HK-2 (cell line): ENCODE results near the gene RNF125.

ENCODE experiments used
- DNase-seq: peaks from one replicate; pipeline ENCODE4 v3.0.0-alpha.2; 2018; ENCODE audit not compliant: unreplicated experiment

The RNF125 gene

GRCh38 chr18:32091325-32091723, 72.7 kb downstream of the RNF125 start:
- no peak for DNase-seq

DNA sequence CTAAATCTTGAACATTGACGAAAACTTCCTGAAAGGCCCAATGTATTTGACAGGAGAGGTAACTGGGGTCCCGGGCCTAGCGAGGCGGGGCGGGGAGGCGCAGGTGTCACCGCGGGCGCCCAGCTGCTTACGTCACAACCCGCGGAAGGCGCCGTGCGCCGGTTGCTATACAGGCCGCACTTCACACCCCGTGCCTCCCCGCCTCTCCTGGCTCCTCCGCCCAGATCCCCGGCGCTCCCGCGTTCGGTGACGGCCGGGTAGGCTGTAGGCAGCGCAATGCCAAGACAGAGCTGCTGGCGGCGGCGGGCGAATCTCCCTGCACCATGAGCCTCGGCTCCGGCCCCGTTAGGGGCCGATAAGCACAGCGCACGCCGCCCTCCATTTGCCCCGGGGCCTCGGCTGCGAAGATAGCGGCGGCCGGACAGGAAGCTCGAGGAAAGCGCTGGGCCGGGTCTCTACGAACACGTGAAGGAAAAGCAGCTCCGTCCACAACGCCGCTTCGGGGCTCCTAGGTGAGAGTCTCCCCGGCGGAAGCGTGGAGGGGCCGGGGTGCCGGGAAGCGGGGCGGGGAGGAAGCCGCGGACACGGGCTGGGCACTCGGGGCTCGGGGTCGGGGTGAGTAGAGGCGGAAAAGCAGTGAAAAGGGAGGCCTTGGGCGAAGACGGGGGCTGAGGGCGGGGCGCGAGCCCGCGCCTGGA, 73.2 kb downstream of the RNF125 start, which contains the start of gene RNF138:
Gene RNF138 (plus strand): TSS at position 151 of the 698 bp plus-strand sequence. CDS start 903 bp downstream, outside the sequence.
- peak; percentile 74 for DNase-seq

- peak; percentile 95 for DNase-seq
Observed at GRCh38 chr18:32092422-32093101, 73.9 kb downstream of the RNF125 start.

- DNase-seq = peak; percentile 37
Observed at GRCh38 chr18:32093102-32093511, 74.5 kb downstream of the RNF125 start.

DNA sequence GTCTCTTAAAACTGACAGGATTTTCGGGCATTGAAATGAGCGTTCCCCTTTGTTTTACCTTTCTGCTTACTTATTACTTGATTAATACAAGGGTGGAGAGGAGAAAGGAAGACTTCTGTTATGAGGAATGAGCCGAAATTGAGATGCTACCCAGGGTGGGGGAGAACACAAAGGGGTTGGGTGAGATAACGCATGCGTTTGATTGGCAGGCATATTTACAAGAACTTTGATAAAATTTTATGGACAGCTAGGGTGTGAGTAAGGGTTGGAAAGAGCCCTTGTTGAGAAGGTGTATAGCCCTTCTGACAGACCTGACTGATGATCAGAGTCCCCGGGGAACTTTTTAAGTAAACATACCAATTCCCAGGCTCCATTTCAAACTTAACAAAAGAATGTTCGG, 74.9 kb downstream of the RNF125 start:
- DNase-seq = no peak

DNA sequence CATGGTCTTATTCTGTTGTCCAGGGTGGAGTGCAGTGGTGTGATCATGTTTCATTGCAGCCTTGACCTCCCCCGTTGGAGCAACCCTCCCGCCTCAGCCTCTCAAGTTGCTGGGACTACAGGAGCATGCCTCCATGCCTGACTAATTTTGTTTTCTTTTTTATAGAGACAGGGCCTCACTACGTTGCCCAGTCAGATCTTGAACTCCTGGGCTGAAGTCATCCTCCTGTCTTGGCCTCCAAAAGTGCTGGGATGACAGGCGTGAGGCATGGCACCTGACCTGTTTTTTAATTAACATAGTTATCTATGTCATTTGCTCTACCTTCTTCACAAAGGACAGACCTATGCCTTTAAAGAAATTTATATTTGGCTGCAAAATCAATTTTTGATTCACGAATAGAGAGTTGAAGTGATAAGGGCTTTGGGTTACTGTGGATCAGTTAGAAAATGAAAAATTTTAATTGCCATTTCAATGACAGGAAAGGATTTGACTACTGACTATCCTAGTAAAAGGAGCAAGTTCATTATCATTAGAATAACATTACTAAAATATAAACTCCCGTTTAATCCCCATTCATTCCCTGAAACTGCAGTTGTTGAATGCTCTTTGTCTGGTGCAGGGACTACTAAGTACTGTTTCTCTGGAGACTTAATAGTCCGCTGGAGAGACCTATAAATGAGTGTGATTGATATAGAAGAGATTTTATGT, 76.7 kb downstream of the RNF125 start:
- no peak for DNase-seq

- DNase-seq = no peak
Observed at GRCh38 chr18:32095900-32096229, 77.2 kb downstream of the RNF125 start.

DNA sequence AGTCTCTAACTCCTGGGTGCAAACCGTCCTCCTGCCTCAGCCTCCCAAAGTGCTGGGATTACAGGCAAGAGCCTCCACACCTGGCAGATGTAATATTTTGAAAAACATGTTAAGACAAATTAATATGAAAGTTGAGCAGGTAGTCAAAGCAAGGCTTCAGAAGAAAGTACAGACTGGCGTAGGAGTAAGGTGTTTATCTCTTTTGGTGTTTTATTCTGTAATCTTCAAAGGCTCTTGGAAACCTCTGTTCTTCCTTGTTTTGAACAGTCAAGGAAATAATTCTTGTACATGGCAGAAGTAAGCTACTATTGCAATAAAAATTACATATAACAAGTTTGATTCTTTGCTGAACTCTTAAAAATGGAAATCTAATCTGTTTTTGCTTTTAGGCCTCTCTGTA, 78.3 kb downstream of the RNF125 start:
- DNase-seq = no peak

GRCh38 chr18:32104516-32104915, 85.9 kb downstream of the RNF125 start:
- no peak for DNase-seq

GRCh38 chr18:32110005-32110404, 91.4 kb downstream of the RNF125 start:
- no peak for DNase-seq

DNA sequence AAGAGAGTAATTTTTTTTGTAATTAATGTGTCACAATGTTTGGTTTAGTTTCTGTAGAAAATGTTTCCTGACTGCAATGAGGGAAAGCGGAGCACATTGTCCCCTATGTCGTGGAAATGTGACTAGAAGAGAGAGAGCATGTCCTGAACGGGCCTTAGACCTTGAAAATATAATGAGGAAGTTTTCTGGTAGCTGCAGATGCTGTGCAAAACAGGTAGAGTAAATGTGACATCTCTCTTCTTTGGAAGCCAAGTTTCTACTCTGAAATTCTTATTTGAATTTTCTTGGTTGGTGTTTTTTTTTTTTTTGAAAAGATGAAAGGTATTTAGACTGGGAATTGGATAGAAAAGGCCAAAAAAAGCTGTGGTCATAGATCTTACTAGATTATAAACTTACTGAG, 93.1 kb downstream of the RNF125 start:
- DNase-seq = no peak

- DNase-seq = no peak
Observed at GRCh38 chr18:32112826-32113225, 94.2 kb downstream of the RNF125 start.

DNA sequence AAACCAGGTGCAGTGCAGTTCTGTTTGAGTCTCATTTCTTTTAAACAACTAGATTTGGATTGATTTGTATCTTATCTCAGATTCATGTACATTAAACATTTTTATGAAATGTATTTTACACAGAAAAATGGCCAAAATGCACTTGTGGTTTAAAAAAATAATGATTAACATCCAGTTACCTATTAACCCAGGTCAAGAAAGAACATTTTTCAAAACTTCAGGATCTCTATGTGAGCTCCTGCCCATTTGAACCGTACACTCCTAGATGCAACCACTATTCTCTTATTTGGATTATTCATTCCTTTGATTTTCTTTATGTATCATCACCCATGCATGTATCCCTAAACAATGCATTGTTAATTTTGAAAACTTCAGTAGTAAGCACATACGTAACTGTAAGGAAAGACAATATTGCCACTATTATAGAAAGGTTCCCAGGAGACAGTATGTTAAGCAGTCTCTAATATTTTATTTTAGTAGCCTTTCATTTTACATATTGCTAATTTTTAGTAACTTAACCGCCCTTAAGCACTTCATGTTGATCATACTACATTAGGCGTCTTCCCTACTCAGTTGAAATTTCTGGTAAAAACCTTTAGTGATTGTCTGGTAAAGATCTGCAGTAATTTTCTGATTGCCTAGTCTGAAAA, 95.8 kb downstream of the RNF125 start:
- no peak for DNase-seq

GRCh38 chr18:32122039-32122438, 103.4 kb downstream of the RNF125 start:
- no peak for DNase-seq
